Left renal cortex interstitium (tissue), 4 donors: Measurements from ENCODE around the gene UGT3A2. TPM values are rescaled to one million over a fixed set of nuclear protein-coding genes. Genes with fewer than 3 reads are reported as not detected.
"Not testable (repeated sequence)": the region's sequence is repeated elsewhere in the genome, so short reads cannot be mapped to it uniquely, and the experiment has no call there.

Experiments
- DNase-seq, 4 donors: peaks; one replicate each; pipeline ENCODE4 v3.0.0-alpha.2; 2013; ENCODE audit warnings: low read depth in 4 of 4, low spot score in 2 of 4, missing footprints in 1 of 4
- polyA plus RNA-seq, 4 donors: library from polyadenylated mRNA; unstranded; fragments of 120-200 nt; gene quantifications; one replicate each; pipeline ENCODE4 v1.2.1, GENCODE V29; 2013; ENCODE audit not compliant: insufficient read length in 4 of 4

The UGT3A2 gene
- polyA plus RNA-seq, 4 donors, result 8.5 to 15.5 (median 12.8) TPM

GRCh38 chr5:36054647-36055046 is 12.0 kb downstream of the UGT3A2 start:
- no peak for DNase-seq

GRCh38 chr5:36052538-36052937 is 14.1 kb downstream of the UGT3A2 start:
- no peak for DNase-seq

- no peak for DNase-seq
These were observed 16.7 kb downstream of the UGT3A2 start for GRCh38 chr5:36049949-36050348.

GRCh38 chr5:36047384-36048160 is 19.1 kb downstream of the UGT3A2 start:
- DNase-seq, result no peak

GRCh38 chr5:36045895-36046294 is 20.8 kb downstream of the UGT3A2 start:
- no peak for DNase-seq

- no peak for DNase-seq
These were observed 25.2 kb downstream of the UGT3A2 start for GRCh38 chr5:36041537-36041845.

- DNase-seq, result no peak
These were observed 25.8 kb downstream of the UGT3A2 start for GRCh38 chr5:36040651-36041536.

- no peak for DNase-seq
These were observed 31.0 kb downstream of the UGT3A2 start for GRCh38 chr5:36035696-36036095.

GRCh38 chr5:36034536-36035134 is 32.0 kb downstream of the UGT3A2 start:
- not testable (repeated sequence) for DNase-seq

GRCh38 chr5:36033486-36033885 is 33.2 kb downstream of the UGT3A2 start:
- DNase-seq, result no peak

GRCh38 chr5:36033047-36033446 is 33.6 kb downstream of the UGT3A2 start:
- no peak for DNase-seq

GRCh38 chr5:36031223-36031622 is 35.5 kb downstream of the UGT3A2 start:
- DNase-seq, result no peak

GRCh38 chr5:36029914-36030313 is 36.8 kb downstream of the UGT3A2 start:
- DNase-seq, result no peak

- no peak for DNase-seq
These were observed 37.7 kb downstream of the UGT3A2 start for GRCh38 chr5:36028816-36029465.

GRCh38 chr5:36027711-36028110 is 39.0 kb downstream of the UGT3A2 start:
- no peak for DNase-seq

GRCh38 chr5:36026706-36027465 is 39.8 kb downstream of the UGT3A2 start:
- DNase-seq, result no peak

GRCh38 chr5:36022246-36022645 is 44.4 kb downstream of the UGT3A2 start:
- not testable (repeated sequence) for DNase-seq

GRCh38 chr5:36019584-36019983 is 47.1 kb downstream of the UGT3A2 start:
- DNase-seq, result not testable (repeated sequence)

- DNase-seq, result no peak
These were observed 49.1 kb downstream of the UGT3A2 start for GRCh38 chr5:36017622-36018021.

GRCh38 chr5:36017004-36017403 is 49.7 kb downstream of the UGT3A2 start:
- no peak for DNase-seq
